ENCODE data around the gene LRCH4.

DNA sequence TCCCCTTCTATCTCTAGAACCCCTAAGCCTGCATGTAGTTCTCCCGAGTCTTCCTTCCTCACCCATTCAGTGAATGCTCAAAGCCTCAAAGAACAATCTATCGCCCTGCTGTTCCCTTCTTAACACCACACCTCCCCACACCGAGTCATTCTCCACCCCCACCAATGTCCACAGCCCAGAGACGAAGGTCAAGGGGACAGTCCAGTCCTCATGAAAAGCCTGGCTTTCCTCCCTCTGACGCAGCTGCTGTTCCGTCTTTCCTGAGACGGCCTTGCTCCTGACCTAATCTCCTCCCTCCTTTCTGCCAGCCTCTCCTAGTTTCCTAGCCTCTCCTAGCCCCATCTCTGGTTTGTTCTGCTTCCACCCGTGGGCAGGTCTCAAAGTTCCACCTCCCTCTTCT, 35.6 kb upstream of the LRCH4 start:
- TF ChIP-seq, protein P1, sequence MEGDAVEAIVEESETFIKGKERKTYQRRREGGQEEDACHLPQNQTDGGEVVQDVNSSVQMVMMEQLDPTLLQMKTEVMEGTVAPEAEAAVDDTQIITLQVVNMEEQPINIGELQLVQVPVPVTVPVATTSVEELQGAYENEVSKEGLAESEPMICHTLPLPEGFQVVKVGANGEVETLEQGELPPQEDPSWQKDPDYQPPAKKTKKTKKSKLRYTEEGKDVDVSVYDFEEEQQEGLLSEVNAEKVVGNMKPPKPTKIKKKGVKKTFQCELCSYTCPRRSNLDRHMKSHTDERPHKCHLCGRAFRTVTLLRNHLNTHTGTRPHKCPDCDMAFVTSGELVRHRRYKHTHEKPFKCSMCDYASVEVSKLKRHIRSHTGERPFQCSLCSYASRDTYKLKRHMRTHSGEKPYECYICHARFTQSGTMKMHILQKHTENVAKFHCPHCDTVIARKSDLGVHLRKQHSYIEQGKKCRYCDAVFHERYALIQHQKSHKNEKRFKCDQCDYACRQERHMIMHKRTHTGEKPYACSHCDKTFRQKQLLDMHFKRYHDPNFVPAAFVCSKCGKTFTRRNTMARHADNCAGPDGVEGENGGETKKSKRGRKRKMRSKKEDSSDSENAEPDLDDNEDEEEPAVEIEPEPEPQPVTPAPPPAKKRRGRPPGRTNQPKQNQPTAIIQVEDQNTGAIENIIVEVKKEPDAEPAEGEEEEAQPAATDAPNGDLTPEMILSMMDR (conservative IDR thresholded peaks at IDR 0.05; ENCODE audit: low read length), result no peak
- no peak for TF ChIP-seq EZH2phosphoT487 (IDR thresholded peaks at IDR 0.05; ENCODE audit: borderline replicate concordance)

Data from Loucy (cell line).